ENCODE data around the gene ATP8A2.

GRCh38 chr13:25608181-25608580 lies 236.4 kb downstream of the ATP8A2 start:
- TF ChIP-seq CTCF (IDR thresholded peaks at IDR 0.05): no peak
- no peak for TF ChIP-seq POLR2A (IDR thresholded peaks at IDR 0.05)
